GM18519 (cell line): ENCODE measurements around the gene CCDC148.
"Not testable (repeated sequence)": the region's sequence is repeated elsewhere in the genome, so short reads cannot be mapped to it uniquely, and the experiment has no call there.

ENCODE experiments used
- ATAC-seq: cut with Tn5 transposase; IDR thresholded peaks from one replicate; pipeline ENCODE4 v1.9.1; 2021; ENCODE audit warnings: mild to moderate bottlenecking, moderate library complexity; ENCODE audit not compliant: unreplicated experiment, low FRiP score

CCDC148 gene

DNA sequence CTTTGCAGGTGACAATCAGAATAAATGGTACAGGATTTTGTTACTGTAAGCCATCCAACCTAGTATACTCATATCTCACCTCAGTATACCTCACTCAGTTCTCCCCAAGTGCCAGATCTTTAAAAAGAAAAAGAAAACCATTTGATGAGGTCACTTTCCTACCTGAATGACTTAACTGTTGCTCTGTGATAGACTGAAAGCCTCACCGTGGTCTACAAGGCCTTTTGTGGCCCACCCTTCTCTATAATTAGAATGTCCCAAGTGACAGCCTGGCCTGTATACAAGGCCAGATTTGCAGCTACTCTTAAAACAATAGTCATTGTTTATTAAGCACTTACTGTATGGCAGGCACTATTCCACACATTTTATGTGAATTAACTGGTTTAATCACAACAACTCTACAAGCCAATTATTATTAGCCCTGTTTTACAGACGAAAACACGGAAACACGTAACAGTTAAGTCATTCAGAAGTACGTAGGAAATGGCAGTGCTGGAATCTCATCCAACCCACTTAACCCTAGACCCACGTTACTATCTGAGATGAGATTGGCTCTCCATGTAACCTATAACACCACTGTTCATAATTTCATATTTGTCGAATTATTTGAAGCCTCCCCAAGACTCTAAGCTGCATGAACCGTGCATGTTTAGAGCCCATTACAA is 28.5 kb upstream of the CCDC148 start:
- peak; percentile 72 for ATAC-seq

DNA sequence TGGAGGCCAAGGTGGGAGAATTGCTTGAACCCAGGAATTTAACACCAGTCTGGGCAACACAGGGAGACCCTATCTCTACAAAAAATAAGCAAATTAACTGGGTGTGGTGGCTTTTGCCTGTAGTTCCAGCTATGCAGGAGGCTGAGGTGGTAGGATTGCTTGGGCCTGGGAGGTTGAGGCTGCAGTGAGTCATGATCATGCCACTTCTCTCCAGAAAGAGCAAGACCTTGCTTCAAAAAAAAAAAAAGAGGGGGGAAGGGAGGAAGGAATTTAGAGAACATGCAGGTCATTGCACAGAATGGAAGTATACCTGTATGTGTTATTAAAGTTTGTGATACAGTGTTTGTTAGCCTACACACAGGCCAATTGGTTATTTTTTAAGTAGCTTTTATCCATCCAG is 26.0 kb upstream of the CCDC148 start:
- no peak for ATAC-seq

DNA sequence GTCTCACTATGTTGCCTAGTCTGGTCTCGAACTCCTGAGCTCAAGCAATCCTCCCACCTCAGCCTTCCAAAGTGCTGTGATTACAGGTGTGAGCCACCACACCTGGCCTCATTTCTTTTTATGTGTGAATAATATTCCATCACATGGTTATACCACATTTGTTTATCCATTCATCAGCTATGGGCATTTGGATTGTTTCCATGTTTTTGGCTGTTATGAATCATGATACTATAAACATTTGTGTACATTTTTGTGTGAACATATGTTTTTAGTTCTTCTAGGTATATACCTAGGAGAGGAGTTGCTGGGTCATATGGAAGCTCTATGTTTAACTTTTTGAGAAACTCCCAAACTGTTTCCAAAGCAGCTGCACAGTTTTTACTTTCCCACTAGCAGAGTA is 24.6 kb upstream of the CCDC148 start:
- ATAC-seq = no peak

DNA sequence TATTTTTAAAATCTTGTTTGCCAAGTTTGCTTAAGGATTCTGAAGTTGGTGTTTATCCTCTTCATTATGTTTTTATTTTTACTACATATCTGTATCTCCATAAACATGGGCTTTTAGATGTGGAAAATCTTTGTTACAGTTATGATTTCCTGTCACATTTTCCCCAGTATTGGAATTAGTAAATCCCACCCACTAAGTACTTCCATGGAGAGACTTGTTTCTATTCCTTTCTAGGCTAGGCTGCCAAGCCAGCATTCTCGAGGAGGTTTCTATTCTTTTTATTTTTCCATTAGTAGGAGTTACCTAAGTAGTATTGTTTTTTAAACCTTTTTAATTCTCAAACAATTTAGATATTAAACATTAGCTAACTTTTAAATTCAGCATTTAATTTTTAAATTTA is 22.3 kb upstream of the CCDC148 start:
- no peak for ATAC-seq

DNA sequence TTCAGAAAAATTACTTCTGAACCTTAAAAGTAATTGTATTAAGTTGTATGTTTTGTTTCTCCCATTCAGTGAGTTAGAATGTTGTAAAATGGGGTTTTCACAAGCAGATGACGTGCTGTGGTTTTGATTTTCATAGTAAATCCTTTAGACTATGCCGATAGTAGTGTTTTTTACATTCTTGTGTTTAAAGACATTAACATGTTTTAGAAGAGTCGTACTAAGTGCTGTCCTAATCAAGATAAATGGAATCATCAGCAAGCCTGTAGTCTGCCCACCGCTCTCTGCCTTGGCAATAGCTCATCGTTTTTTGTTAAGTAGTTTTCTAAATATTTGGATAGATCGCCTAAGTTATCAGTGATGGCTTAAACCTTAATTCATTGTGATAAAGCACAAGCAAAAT is 21.7 kb upstream of the CCDC148 start:
- no peak for ATAC-seq

DNA sequence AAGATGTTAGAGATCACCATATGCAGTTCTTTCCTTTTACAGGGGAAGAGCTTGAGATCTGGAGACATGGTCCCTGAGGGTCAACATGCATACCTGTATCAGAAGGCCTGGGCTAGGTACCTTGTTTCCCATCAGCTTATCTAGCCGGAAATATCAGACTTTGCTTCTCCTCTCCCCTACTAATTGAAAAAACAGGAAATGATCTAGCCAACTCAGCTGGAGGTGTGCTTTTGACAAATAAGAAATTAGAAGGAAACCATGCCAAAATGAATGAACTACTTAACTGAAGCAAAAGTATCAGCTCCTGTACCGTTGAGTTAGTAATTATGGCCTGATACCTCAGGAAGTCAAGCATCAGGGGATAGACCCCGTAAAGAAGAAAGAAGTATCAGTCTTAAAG is 20.6 kb upstream of the CCDC148 start:
- ATAC-seq = no peak

DNA sequence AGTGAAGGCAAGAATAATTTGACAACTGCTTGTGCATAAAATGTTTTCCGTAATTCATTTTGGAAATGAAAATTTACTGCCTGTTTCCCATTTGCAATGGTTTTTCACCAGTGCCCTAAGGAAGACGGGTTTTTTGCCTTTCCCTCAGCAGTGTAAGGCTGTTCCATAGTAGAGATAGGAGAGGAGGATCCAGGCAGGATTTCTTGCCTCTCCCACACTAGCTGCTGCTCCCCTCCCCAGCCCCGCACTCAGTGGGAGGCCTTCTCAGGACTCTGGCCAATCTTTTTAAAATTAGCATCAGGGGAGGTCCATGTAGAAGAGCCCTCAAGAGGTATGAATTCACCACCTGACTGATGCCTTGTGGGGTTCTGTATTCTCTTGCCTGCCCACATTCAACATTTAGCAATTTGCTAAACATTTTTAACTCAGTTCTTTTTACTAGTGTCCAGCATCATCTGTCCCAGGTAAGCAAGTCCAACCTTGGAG is 18.0 kb upstream of the CCDC148 start:
- not testable (repeated sequence) for ATAC-seq

DNA sequence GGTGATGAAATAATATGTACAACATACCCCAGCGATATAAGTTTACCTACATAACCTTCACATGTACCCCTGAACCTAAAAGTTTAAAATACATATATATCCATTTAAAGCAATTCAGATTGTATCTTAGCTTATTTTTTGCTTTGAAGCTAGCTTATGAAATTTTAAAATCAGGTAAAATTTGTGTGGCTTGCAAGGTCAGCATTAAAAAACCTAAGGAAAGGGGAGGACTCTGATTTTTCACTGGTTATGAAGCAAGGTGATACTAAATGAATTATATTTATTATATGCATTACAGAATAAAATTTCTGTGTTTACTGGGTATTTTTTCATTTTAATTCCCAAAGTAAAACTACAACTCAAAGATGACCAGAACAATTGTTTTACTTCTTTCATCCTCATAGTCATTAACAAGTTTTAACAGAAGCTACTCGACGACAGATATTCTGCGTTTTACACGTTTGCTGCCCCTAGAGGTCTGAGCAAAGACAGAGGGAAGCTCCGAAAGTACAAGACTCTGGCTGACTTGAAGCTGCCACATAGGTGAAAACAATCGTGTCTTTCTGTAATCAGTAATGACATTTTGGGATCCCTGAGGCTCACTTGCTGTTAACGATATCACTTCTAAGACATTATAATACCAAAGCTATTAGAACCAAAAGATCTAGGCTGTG is 17.3 kb upstream of the CCDC148 start:
- no peak for ATAC-seq

DNA sequence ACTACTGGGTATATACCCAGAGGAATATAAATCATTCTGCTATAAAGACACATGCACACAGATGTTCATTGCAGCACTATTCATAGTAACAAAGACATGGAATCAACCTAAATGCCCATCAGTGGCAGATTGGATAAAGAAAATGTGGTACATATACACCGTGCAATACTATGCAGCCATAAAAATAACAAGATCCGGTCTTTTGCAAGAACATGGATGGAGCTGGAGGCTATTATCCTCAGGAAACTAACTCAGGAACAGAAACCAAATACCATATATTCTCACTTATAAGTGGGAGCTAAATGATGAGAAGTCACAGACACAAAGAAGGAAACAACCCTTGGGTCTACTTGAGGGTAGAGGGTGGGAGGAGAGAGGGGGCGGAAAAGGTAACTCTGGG is 16.7 kb upstream of the CCDC148 start:
- ATAC-seq = not testable (repeated sequence)

DNA sequence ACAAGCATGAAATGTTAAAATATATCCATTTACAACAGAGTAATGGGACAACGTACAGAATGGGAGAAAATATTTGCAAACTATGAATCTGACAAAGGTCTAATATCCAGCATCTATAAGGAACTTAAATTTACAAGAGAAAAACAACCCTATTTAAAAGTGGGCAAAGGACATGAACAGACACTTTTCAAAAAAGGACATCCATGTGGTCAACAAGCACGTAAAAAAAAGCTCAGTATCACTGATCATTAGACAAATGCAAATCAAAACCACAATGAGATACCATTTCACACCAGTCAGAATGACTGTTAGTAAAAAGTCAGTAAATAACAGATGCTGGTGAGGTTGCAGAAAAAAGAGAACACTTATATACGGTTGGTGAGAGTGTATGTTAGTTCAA is 16.3 kb upstream of the CCDC148 start:
- ATAC-seq = not testable (repeated sequence)

DNA sequence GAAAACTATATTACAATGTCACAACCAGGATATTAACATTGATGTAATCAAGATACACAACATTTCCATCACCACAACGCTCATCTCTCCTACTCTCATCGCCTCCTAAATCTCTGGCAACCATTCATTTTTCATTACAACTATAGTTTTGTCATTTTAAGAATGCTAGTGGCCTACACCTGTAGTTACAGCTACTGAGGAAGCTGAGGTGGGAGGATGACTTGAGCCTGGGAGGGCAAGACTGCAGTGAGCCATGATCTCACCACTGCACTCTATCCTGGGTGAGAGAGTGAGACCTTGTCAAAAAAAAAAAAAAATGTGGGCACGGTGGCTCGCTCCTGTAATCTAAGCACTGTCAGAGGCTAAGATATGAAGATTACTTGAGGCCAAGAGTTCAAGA is 10.7 kb upstream of the CCDC148 start:
- no peak for ATAC-seq

DNA sequence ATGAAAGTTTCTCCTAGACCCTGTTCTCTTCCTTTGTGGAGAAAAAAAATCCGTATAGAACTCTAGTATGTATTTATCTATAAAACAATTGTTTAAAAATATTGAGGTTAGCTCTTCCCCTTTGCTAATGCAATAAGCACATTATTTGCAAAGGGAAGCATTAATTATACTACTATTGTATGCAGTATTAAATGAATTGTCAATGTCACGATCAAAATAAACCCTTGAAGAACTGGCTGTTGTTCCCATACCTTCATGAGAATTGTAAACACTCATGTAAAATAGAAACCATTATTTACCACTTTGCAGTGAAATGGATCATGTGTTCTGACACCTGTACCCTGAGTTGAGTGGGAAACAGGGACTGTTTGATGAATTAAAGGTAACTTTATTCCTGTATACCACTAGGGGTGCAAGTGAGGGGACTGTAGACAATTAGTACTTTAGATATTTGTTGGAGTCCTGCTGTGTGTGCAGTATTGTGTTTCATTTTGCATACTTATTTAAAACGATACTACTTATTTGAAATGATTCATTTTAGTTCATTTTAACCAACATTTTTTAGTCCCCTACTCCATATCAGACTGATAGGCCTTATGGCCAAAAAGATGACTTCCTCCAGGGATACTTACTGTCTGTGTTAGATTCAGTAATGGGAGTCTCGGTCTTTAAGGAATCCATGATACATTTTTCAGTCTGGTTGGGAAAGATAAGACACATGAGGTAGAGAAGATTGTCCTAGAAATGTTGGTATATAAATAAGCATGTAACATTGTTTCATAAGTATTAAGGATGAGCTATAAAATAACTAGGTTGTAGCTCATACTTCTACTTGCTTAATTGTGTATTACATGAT is 8.1 kb upstream of the CCDC148 start:
- peak; percentile 81 for ATAC-seq

DNA sequence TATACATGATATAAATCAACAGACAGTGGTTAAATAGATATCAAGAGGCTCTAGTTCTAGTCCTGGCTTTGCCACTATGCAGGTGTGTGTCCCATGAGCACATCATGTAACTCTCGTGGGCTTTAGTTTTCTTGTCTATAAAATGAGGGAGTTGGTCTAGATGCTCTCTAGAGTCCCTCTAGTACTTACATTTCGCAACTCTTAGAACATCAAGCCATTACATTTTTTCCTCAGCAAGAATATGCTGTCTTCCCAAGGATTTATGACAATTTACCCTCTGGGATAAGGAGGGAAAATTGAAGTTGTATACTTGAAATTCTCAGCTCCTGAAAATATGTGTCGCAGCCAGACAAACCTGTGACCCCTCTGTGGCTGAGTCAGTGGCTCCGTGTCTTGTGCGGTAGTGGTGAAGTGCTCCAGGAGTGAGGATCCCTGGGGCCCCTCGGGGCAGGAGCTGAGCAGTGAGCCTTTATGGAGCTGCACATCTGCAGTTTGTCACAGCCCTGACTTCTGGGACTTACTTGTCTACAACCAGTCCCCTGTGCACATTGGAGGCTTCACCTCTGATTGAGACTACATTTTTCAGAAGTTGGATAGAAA is 7.0 kb upstream of the CCDC148 start:
- no peak for ATAC-seq

DNA sequence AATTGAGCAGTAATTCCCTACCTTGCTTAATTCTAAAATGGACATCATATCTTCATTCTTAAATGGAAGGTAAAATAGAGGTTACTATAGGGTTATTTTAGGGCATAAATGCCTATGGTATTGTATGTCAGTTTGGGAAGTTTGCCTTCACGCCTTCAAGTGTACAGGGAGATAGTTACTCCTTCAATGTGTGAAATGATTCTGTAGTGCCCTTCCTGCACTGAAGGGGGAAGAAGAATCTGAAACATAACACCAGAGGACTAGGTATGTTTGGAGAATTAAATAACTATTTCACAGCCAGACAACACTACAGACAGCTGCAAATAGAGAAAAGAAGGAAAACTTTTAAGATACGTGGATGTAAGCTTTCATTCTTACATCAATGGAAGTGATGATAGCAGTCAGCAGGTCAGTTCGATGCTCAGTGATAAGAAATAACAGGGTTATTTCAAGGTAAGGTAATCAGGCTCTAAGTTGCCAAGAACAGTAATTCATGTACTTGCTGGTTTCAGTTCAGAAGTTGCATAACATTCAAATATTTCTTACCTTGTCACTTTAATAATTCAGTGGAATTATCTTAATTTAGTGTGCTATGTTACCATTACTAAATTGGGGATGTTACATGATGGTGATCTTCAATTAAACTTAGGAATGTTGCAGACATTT is 4.2 kb upstream of the CCDC148 start:
- ATAC-seq = no peak

DNA sequence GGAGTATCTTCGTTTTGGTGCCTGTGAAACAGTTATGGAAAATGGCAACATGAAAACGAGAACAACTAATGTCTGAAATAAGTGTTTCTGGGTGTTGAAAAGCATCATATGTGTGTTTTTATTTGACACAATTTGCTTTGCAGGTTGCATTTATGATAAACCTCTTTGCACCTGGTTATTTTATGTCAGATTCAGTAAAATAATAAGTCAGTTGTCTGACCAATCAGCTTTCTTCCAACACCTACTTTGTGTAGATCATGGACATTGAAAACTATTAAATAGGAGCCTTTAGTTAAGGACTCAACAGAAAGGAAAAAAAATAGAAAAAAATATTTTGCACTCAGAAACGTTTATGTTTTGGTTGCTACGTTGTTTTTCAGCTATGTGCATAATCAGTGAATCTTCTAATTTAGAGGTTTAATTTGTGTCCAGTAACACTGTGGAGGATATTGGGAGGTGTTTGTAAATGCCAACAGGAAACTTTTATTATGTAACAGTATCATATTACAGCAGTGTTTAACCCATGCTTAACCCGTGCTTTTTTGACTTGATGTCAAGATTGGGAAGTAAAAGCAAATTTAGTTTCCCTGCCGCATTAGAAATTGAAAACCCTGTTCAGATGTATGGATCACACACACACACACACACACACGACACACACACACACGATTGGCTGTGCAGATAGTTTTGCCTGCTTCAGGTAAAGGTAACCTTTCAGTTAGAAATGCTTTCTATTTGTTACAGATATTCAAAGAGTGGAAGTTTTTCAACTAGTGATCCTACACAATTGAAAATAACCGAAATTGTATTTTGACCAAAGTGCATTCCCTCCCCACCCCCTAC is 2.8 kb upstream of the CCDC148 start:
- no peak for ATAC-seq

DNA sequence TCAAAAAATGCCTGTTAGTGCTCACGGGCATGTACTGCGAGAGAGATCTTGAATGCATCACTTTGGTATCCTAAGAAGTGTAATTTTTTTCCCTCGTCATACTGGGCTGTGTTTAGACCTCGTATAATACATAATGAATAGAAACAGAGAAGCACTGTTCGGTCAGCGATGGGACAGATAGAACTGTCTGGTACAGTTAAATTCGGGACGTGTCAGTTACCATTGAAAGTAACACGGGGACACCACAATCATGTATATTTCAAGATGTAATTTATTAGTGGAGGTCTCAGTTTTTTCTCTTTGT is 2.0 kb upstream of the CCDC148 start:
- ATAC-seq = no peak

DNA sequence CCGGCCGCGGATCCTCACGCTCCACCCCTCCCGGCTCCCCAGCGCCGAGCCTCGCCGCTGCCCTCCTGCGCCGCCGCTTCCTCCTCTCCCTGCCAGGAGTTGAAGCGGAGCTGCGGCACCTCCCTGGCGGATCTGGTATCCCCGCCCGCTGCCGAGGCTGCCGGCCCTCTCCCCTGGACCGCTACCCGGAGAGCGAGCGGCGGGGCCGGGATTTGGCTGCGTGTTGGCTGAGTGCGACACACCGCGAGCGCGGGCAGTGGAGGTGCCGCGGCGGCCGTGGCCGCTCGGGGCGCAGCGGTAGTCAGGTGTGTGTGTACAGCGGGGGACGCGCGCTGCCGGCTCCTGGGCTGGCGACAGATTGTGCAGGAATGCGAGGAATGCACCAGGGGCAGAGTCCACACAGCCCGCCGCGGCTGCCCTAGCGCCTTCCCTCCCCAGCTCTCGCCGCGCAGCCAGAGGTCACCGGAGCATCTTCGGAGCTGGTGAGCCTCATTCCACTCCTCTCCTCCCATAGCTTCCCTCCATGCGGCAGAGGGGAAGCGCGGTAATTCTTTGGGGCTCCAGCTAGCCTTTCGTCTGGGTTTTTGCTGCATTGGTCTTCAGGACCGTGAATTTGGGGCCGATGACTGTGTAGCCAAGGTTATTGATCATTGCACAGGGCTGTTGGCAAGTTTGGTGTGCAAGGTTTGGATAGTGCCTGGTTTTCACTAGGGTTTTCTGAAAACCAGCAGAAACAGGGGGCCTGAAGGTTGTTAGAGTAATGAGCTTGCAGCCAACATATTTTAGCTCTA is 1.5 kb upstream of the CCDC148 start:
- ATAC-seq = peak; percentile 36

DNA sequence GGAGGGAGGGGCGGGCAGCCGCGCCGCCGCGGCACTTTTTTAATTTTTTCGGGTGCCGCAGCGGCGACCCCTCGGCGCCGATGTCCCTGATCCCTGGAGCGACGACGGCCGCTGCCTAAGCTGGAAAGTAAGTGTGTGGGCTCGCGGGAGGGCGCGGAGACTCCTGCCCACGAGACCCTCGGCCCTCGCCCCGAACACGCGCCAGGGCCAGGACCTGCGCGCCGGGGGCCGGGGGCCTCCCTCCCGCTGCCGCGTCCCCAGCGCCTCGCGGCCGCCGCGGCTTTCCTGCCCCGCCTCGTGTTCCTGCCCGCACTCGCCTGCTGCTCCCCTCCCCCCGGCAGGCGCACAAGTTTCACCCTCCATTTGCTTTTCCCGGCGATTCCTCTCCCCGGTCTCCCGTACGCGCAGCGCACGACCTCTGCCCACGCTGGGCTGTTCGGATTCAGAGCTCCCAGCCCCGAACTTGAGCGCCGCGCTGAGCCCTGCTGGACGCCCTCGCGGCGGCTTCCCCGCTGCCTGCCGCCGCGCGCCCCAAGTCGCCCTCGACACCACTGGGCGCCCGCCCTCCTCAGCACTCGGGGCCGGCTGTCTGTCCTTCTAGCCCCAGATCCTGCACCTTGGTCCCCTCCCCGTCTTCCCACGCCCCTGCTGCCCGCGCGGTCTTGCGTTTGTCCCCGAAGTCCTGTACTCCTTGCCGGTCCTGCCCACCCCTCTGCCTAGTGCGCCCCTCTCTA is 706 bp upstream of the CCDC148 start:
- peak; percentile 21 for ATAC-seq
